Breast epithelium (tissue), 3 donors: ENCODE measurements around the gene CRLF2.

Source experiments
- CTCF ChIP-seq, 3 donors: fragments of 450-650 bp; IDR thresholded peaks; one replicate each; pipeline ENCODE4 v1.5.1; 2016 to 2017; ENCODE audit warnings: antibody characterized with exemption in 3 of 3, mild to moderate bottlenecking in 3 of 3, moderate library complexity in 3 of 3
- POLR2A ChIP-seq: fragments of 450-650 bp; IDR thresholded peaks from one replicate; pipeline ENCODE4 v1.6.1; 2016; ENCODE audit warnings: antibody characterized with exemption, mild to moderate bottlenecking, moderate library complexity

GRCh38 chrX:1249101-1249887, 36.8 kb upstream of the CRLF2 start:
- no peak for TF ChIP-seq CTCF (IDR thresholded peaks at IDR 0.05)
- no peak for TF ChIP-seq POLR2A
